HFF-Myc (cell line): ENCODE data around the gene CDK18.

Experiments
- DNase-seq: peaks from one replicate; pipeline ENCODE4 v3.0.0-alpha.2; 2011; ENCODE audit warnings: low read depth; ENCODE audit errors: extremely low read depth
- H3K4me3 ChIP-seq: replicated peaks from 2 replicates; pipeline ENCODE4 v1.5.1; 2011; ENCODE audit warnings: low read depth, mild to moderate bottlenecking, control low read depth, low read length
- TF ChIP-seq, protein P1 (sequence below): IDR thresholded peaks from 2 replicates; pipeline ENCODE4 v1.5.1; 2012; ENCODE audit warnings: mild to moderate bottlenecking, low read depth, low read length, control low read depth; ENCODE audit errors: missing control alignments

Gene CDK18

DNA sequence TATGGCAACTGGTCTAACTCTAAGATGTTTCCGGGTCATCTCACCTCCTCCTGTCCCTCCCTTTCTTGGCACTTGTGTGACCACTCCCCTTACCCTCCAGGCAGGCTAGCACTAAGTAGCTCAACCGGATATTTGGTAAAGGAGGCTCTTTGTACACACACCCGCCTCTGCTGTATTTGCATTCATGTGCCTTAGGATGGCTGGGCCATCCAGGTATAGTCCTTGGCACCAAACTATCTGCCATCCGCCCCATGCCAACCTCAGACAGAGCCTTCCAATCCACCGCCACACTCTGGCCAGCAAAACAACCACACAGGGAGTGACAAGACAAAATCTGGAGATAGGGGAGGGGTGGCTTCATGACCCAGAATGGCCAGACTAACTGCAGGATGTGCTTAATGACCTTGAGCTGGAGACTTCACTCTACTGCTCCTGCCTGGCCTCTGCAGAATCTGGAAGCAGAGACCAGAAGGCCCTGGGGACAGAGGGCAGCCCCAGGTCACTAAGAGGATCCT, 59.5 kb downstream of the CDK18 start:
- H3K4me3 ChIP-seq = no peak overlapping the region
- DNase-seq = no peak
- TF ChIP-seq, protein P1, sequence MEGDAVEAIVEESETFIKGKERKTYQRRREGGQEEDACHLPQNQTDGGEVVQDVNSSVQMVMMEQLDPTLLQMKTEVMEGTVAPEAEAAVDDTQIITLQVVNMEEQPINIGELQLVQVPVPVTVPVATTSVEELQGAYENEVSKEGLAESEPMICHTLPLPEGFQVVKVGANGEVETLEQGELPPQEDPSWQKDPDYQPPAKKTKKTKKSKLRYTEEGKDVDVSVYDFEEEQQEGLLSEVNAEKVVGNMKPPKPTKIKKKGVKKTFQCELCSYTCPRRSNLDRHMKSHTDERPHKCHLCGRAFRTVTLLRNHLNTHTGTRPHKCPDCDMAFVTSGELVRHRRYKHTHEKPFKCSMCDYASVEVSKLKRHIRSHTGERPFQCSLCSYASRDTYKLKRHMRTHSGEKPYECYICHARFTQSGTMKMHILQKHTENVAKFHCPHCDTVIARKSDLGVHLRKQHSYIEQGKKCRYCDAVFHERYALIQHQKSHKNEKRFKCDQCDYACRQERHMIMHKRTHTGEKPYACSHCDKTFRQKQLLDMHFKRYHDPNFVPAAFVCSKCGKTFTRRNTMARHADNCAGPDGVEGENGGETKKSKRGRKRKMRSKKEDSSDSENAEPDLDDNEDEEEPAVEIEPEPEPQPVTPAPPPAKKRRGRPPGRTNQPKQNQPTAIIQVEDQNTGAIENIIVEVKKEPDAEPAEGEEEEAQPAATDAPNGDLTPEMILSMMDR = no peak

- no peak for DNase-seq
- no peak overlapping the region for H3K4me3 ChIP-seq
- TF ChIP-seq, protein P1 = no peak
Observed at GRCh38 chr1:205565799-205566198, 61.3 kb downstream of the CDK18 start.

DNA sequence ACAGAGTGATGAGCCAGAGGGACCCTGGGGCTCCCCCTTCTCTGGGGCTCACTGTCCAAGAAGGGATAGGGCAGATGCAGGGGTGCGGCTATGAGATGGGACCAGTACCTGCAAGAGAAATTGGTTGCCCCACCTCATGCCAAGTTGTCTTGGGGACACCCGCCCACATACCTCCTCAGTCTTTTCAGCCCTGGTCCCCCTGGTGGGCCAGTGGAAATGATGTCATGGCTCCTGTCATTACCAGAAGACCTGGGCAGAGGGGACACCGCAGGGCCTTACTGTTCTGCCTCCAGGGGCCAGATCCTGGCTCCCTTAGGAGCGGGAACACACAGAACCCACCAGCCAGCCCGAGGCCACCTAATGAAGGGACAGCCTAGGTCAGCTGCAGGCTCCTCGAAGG, 63.2 kb downstream of the CDK18 start:
- H3K4me3 ChIP-seq = no peak overlapping the region
- DNase-seq = no peak
- TF ChIP-seq, protein P1 = no peak

- TF ChIP-seq, protein P1 = no peak
- DNase-seq = no peak
- no peak overlapping the region for H3K4me3 ChIP-seq
Observed at GRCh38 chr1:205568135-205568468, 63.6 kb downstream of the CDK18 start.

GRCh38 chr1:205568469-205569361, 64.2 kb downstream of the CDK18 start:
- no peak overlapping the region for H3K4me3 ChIP-seq
- TF ChIP-seq, protein P1 = no peak
- DNase-seq = no peak

GRCh38 chr1:205569411-205570172, 65.1 kb downstream of the CDK18 start:
- no peak for DNase-seq
- TF ChIP-seq, protein P1 = no peak
- no peak overlapping the region for H3K4me3 ChIP-seq
